ENCODE measurements around the gene ETV6.
A peak's percentile ranks its signal among the peaks of the same experiment; 100 is the strongest.

ETV6 gene

DNA sequence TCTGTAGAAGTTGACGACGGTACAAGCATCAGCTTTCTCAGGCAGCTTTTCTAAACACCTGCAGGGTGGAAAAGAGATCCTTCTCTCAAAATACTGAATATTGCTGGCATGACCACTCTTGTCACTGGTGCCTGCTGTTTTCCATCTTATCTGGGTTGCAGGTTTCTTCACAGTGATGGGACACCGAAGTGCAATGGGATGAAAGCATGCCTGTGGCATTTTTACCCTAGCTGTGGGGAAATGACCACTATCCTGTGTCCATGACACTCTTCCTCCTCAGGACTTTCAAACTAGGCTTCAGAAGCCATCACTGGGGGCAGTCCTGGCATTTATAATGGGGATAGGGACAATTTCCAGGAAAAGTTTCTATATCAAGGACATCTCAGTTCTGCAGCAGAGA is 98.5 kb downstream of the ETV6 start:
- FAIRE-seq: peak; percentile 81
- no peak for DNase-seq (ENCODE audit: insufficient read length)
- TF ChIP-seq TAF1 (IDR thresholded peaks at IDR 0.05; ENCODE audit: borderline replicate concordance, low read depth, low read length) (no peak), POLR2A (IDR thresholded peaks at IDR 0.05; ENCODE audit: low read depth, low read length) (no peak), POLR2AphosphoS5 (IDR thresholded peaks at IDR 0.05; ENCODE audit: low read depth, low read length) (no peak)

- TF ChIP-seq POLR2A (IDR thresholded peaks at IDR 0.05; ENCODE audit: low read depth, low read length): no peak
- no peak for TF ChIP-seq POLR2AphosphoS5 (IDR thresholded peaks at IDR 0.05; ENCODE audit: low read depth, low read length)
- no peak for TF ChIP-seq TAF1 (IDR thresholded peaks at IDR 0.05; ENCODE audit: borderline replicate concordance, low read depth, low read length)
- no peak for DNase-seq (ENCODE audit: insufficient read length)
- no peak for FAIRE-seq
Observed at GRCh38 chr12:11748903-11749302, 99.4 kb downstream of the ETV6 start.

DNA sequence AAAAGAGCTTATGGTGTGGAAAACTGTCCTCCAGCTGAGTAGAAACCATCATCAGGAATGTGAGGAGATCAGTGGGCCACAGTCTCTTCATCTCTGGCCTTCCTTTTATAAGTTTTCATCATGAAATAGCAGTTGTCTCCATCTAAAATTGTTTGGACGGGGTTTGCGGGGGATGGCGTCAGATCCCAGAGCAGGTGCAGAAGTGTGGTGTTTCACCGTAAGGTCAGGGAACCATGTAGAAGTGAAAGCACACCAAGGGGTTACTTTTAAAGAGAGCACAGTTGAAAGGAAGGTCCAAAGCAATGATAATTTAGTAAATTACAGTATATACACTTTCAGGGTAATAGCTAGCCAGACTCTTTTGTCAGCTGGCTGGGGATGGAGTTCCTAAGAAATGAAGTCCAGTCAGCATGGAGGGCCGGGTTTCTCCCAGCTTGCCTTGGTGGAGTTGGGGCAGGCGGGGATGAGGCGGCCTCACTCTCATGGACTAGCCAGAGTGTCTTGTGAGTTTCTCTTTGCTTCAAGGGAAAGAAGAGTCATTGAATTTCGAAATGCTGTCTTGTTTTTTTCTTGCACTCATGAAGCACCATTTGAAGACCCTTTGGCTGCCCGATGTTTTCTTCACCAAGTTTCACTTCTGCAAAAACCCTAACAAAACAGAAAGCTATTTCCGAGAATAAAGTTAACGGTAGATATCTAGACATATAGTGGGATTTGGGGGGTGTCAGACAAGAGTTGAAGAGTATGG is 100.6 kb downstream of the ETV6 start:
- DNase-seq (ENCODE audit: insufficient read length) (no peak), FAIRE-seq (peak; percentile 91)
- TF ChIP-seq TAF1 (IDR thresholded peaks at IDR 0.05; ENCODE audit: borderline replicate concordance, low read depth, low read length) (no peak), POLR2AphosphoS5 (IDR thresholded peaks at IDR 0.05; ENCODE audit: low read depth, low read length) (no peak; the same call in 1 of the 2 replicates), POLR2A (IDR thresholded peaks at IDR 0.05; ENCODE audit: low read depth, low read length) (peak; percentile 25)

GRCh38 chr12:11752403-11753149 is 103.1 kb downstream of the ETV6 start:
- TF ChIP-seq POLR2AphosphoS5 (IDR thresholded peaks at IDR 0.05; ENCODE audit: low read depth, low read length): no peak
- no peak for TF ChIP-seq TAF1 (IDR thresholded peaks at IDR 0.05; ENCODE audit: borderline replicate concordance, low read depth, low read length)
- TF ChIP-seq POLR2A (IDR thresholded peaks at IDR 0.05; ENCODE audit: low read depth, low read length): no peak
- no peak for FAIRE-seq
- DNase-seq (ENCODE audit: insufficient read length): no peak

DNA sequence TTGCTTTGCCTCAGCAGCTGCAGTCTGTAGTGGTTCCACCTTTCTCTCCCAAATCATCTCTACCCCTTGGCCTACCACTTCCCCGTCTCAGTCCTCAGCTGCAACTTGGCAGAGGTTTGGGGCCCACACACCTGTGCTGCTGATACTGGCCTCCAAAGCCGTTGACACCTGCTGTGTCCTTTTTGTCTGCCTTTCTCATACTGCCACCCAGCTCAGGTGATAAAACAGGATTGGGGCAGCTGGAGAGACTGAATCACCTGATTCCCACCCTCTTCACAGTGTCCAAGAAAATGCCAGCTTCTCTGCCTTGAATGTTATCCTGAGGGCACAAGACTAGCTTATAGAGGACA is 103.7 kb downstream of the ETV6 start:
- TF ChIP-seq TAF1 (IDR thresholded peaks at IDR 0.05; ENCODE audit: borderline replicate concordance, low read depth, low read length): no peak
- no peak for TF ChIP-seq POLR2A (IDR thresholded peaks at IDR 0.05; ENCODE audit: low read depth, low read length)
- no peak for TF ChIP-seq POLR2AphosphoS5 (IDR thresholded peaks at IDR 0.05; ENCODE audit: low read depth, low read length)
- DNase-seq (ENCODE audit: insufficient read length): no peak
- FAIRE-seq: peak; percentile 78

- DNase-seq (ENCODE audit: insufficient read length) (no peak), FAIRE-seq (no peak)
- TF ChIP-seq TAF1 (IDR thresholded peaks at IDR 0.05; ENCODE audit: borderline replicate concordance, low read depth, low read length): no peak
- TF ChIP-seq POLR2A (IDR thresholded peaks at IDR 0.05; ENCODE audit: low read depth, low read length): no peak
- TF ChIP-seq POLR2AphosphoS5 (IDR thresholded peaks at IDR 0.05; ENCODE audit: low read depth, low read length): no peak
Observed at GRCh38 chr12:11753826-11754225, 104.4 kb downstream of the ETV6 start.

- TF ChIP-seq POLR2AphosphoS5 (IDR thresholded peaks at IDR 0.05; ENCODE audit: low read depth, low read length): no peak
- no peak for TF ChIP-seq TAF1 (IDR thresholded peaks at IDR 0.05; ENCODE audit: borderline replicate concordance, low read depth, low read length)
- TF ChIP-seq POLR2A (IDR thresholded peaks at IDR 0.05; ENCODE audit: low read depth, low read length): no peak
- FAIRE-seq (no peak), DNase-seq (ENCODE audit: insufficient read length) (no peak)
Observed at GRCh38 chr12:11754256-11754655, 104.8 kb downstream of the ETV6 start.

DNA sequence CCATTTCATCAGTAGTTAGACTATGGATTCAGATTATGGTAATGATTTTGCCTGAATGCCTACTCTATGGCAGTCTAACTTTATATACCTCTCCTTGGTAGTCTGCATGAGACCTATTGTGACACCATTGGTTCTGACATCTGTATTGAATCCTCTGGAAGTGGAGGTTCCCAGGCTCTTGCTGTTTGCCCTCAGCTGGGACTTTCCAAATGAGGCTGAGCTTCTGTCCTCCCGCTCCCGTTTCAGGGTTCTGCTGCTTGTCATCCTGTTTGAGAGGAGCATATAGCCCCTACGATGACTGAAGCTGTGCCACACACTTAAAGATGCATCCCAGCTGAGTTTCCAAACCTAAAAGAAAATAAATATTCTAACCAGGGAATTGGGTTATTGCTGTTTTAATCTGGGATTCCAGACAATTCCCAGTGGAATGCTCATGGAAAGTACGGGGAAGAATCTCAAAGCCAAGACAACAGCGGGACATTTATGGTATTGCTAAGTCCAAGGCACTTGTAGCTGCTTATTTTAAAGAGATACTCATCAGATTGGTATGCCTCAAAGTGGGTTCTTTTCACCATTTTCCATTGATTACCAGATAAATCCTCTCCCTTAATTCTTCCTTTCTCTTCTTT is 105.9 kb downstream of the ETV6 start:
- no peak for TF ChIP-seq TAF1 (IDR thresholded peaks at IDR 0.05; ENCODE audit: borderline replicate concordance, low read depth, low read length)
- no peak for TF ChIP-seq POLR2AphosphoS5 (IDR thresholded peaks at IDR 0.05; ENCODE audit: low read depth, low read length)
- no peak for TF ChIP-seq POLR2A (IDR thresholded peaks at IDR 0.05; ENCODE audit: low read depth, low read length)
- FAIRE-seq: no peak
- DNase-seq (ENCODE audit: insufficient read length): no peak

- FAIRE-seq (no peak), DNase-seq (ENCODE audit: insufficient read length) (no peak)
- TF ChIP-seq TAF1 (IDR thresholded peaks at IDR 0.05; ENCODE audit: borderline replicate concordance, low read depth, low read length) (no peak), POLR2A (IDR thresholded peaks at IDR 0.05; ENCODE audit: low read depth, low read length) (no peak), POLR2AphosphoS5 (IDR thresholded peaks at IDR 0.05; ENCODE audit: low read depth, low read length) (no peak)
Observed at GRCh38 chr12:11756022-11756421, 106.5 kb downstream of the ETV6 start.

DNA sequence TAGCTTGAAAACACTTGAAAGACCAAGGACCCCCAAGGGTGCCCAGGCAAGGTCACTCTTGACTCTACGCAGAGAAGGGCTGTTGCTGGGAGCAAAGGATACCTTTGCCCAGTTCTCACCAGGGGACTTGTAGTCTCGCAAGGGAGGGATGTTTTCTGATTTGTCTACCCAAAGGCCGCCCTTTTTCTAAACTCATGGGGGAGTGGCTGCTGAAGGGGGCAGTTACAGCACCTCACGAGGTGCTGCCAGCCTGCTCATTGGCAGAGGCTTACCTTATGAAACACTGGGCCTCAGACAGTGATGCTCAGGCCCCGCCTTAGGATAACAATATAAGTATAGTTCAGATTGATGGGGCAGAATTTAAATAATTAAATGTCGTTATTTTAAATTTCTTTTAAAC is 107.0 kb downstream of the ETV6 start:
- no peak for FAIRE-seq

DNA sequence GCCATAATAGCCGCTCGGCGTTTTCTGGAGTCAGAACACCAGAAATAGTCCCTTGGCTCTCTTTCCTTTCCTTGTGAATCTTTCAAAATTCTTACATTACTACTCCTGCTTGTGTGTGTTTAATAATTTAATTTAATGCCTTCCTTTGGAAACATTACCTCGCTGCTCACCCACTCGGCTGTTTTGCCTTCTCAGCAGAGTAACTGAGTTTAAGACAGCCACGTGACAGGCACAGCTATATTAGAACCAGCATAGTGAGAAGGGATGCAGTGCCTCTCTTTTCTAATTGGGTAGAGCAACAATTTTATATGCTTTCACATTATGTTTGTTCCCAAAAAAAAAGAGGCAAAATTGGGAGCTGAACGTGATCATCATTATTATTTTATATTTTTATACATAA is 107.6 kb downstream of the ETV6 start:
- FAIRE-seq: no peak
- TF ChIP-seq POLR2A (IDR thresholded peaks at IDR 0.05; ENCODE audit: low read depth, low read length): no peak
- no peak for TF ChIP-seq TAF1 (IDR thresholded peaks at IDR 0.05; ENCODE audit: borderline replicate concordance, low read depth, low read length)
- no peak for TF ChIP-seq POLR2AphosphoS5 (IDR thresholded peaks at IDR 0.05; ENCODE audit: low read depth, low read length)

More for the DNA sequence above, 107.0 kb downstream of the ETV6 start:
- TF ChIP-seq POLR2A (IDR thresholded peaks at IDR 0.05; ENCODE audit: low read depth, low read length): no peak
- no peak for TF ChIP-seq POLR2AphosphoS5 (IDR thresholded peaks at IDR 0.05; ENCODE audit: low read depth, low read length)
- no peak for TF ChIP-seq TAF1 (IDR thresholded peaks at IDR 0.05; ENCODE audit: borderline replicate concordance, low read depth, low read length)
- no peak for DNase-seq (ENCODE audit: insufficient read length)

More for the DNA sequence above, 107.6 kb downstream of the ETV6 start:
- no peak for DNase-seq (ENCODE audit: insufficient read length)

All from GM12892 (cell line).